Astrocyte (in vitro differentiated cells and primary cell): Measurements from ENCODE around the gene PTPRM. TPM values are rescaled to one million over a fixed set of nuclear protein-coding genes. Genes with fewer than 3 reads are reported as not detected.

ENCODE experiments used
- DNase-seq: peaks from one replicate; pipeline ENCODE4 v3.0.0-alpha.2; 2010; ENCODE audit warnings: low read depth
- FAIRE-seq: peaks from 2 replicates; lab custom pipeline; 2011; peaks lifted over from hg19 to GRCh38; lab: Jason Lieb, UNC
- H2AFZ ChIP-seq: 2 replicates; pipeline ENCODE4 v1.6.0; 2012; ENCODE audit warnings: low read depth, low read length, inconsistent platforms
- H3K27ac ChIP-seq: 2 replicates; pipeline ENCODE4 v1.5.1; 2011; ENCODE audit warnings: low read depth, low read length, inconsistent platforms
- H3K27me3 ChIP-seq: 2 replicates; pipeline ENCODE4 v1.6.0; 2011; ENCODE audit warnings: low read length, inconsistent platforms; ENCODE audit not compliant: insufficient read depth
- H3K36me3 ChIP-seq: 2 replicates; pipeline ENCODE4 v1.5.1; 2011; ENCODE audit warnings: low read length, inconsistent platforms; ENCODE audit not compliant: insufficient read depth
- H3K4me1 ChIP-seq: 2 replicates; pipeline ENCODE4 v1.5.1; 2011; ENCODE audit warnings: low read length, inconsistent platforms; ENCODE audit not compliant: insufficient read depth
- H3K4me2 ChIP-seq: 2 replicates; pipeline ENCODE4 v1.6.0; 2012; ENCODE audit warnings: low read length, inconsistent platforms
- H3K4me3 ChIP-seq: 2 replicates; pipeline ENCODE4 v1.5.1; 2011; ENCODE audit warnings: low read depth, mild to moderate bottlenecking, low read length, inconsistent platforms; ENCODE audit not compliant: insufficient read depth
- H3K79me2 ChIP-seq: 2 replicates; pipeline ENCODE4 v1.6.0; 2012; ENCODE audit warnings: mild to moderate bottlenecking, low read length, inconsistent platforms; ENCODE audit not compliant: insufficient read depth
- H3K9ac ChIP-seq: 2 replicates; pipeline ENCODE4 v1.6.0; 2012; ENCODE audit warnings: mild to moderate bottlenecking, low read length, inconsistent platforms
- H3K9me3 ChIP-seq: 2 replicates; pipeline ENCODE4 v1.5.1; 2012; ENCODE audit warnings: low read depth, mild to moderate bottlenecking, low read length, inconsistent platforms; ENCODE audit not compliant: insufficient read depth
- H4K20me1 ChIP-seq: 2 replicates; pipeline ENCODE4 v1.6.0; 2012; ENCODE audit warnings: low read length, inconsistent platforms; ENCODE audit not compliant: insufficient read depth
- H3K27ac Mint-ChIP-seq: one replicate; pipeline ENCODE4 v1.8.0; 2021; ENCODE audit warnings: mild to moderate bottlenecking, mixed read lengths; ENCODE audit not compliant: unreplicated experiment
- H3K27me3 Mint-ChIP-seq: one replicate; pipeline ENCODE4 v1.8.0; 2021; ENCODE audit warnings: low read depth, mixed read lengths; ENCODE audit not compliant: unreplicated experiment
- H3K36me3 Mint-ChIP-seq: one replicate; pipeline ENCODE4 v1.8.0; 2021; ENCODE audit warnings: low read depth, mixed read lengths; ENCODE audit not compliant: unreplicated experiment
- H3K4me1 Mint-ChIP-seq: one replicate; pipeline ENCODE4 v1.8.0; 2021; ENCODE audit warnings: low read depth, mixed read lengths; ENCODE audit not compliant: unreplicated experiment
- H3K4me3 Mint-ChIP-seq: one replicate; pipeline ENCODE4 v1.8.0; 2021; ENCODE audit warnings: mild to moderate bottlenecking, moderate library complexity, mixed read lengths; ENCODE audit not compliant: unreplicated experiment
- H3K9me3 Mint-ChIP-seq: one replicate; pipeline ENCODE4 v1.8.0; 2021; ENCODE audit warnings: mild to moderate bottlenecking, mixed read lengths; ENCODE audit not compliant: unreplicated experiment
- CTCF ChIP-seq: IDR thresholded peaks from 2 replicates; pipeline ENCODE4 v1.5.1; 2011; ENCODE audit warnings: low read depth, mild to moderate bottlenecking, inconsistent platforms, low read length, moderate library complexity; ENCODE audit not compliant: insufficient read depth
- EZH2 ChIP-seq: IDR thresholded peaks from 2 replicates; pipeline ENCODE4 v1.6.1; 2012; ENCODE audit warnings: mild to moderate bottlenecking, low read length, inconsistent platforms; ENCODE audit not compliant: insufficient read depth
- total RNA-seq: library from RNA; stranded (reverse); gene quantifications from 2 replicates; pipeline ENCODE4 v1.2.1, GENCODE V29; 2021

PTPRM gene
- total RNA-seq, 1 donor from 2014 or later: 59.6 TPM

GRCh38 chr18:8167673-8168072, 600.6 kb downstream of the PTPRM start:
- Histone ChIP-seq H3K27me3 (no peaks in the 10 kb centered on the region), H3K36me3 (no peaks in the 10 kb centered on the region), H4K20me1 (no peaks in the 10 kb centered on the region), H3K9me3 (no peaks in the 10 kb centered on the region), H3K9ac (no peak overlapping the region), H3K79me2 (no peaks in the 10 kb centered on the region), H3K4me2 (no peak overlapping the region), H3K4me1 (no peaks in the 10 kb centered on the region), H2AFZ (no peak overlapping the region), H3K4me3 (no peak overlapping the region), H3K27ac (no peak overlapping the region)
- no peak for TF ChIP-seq EZH2
- TF ChIP-seq CTCF: no peak
- Mint-ChIP-seq H3K9me3 (no peaks in the 10 kb centered on the region), H3K4me1 (peaks cover 1% of the 10 kb centered on the region), H3K27me3 (peaks cover 2% of the 10 kb centered on the region), H3K4me3 (no peak overlapping the region), H3K36me3 (peaks cover 4% of the 10 kb centered on the region), H3K27ac (no peak overlapping the region)
- DNase-seq: no peak
- no peak for FAIRE-seq

- H3K4me2 ChIP-seq: no peak overlapping the region
- H3K36me3 ChIP-seq: no peaks in the 10 kb centered on the region
- no peak overlapping the region for H3K27ac ChIP-seq
- no peak overlapping the region for H3K4me3 ChIP-seq
- no peaks in the 10 kb centered on the region for H4K20me1 ChIP-seq
- no peaks in the 10 kb centered on the region for H3K36me3 Mint-ChIP-seq
- no peak overlapping the region for H3K27ac Mint-ChIP-seq
- peaks cover 1% of the 10 kb centered on the region for H3K4me1 Mint-ChIP-seq
- H3K9me3 ChIP-seq: no peaks in the 10 kb centered on the region
- DNase-seq: no peak
- no peaks in the 10 kb centered on the region for H3K27me3 ChIP-seq
- no peaks in the 10 kb centered on the region for H3K27me3 Mint-ChIP-seq
- no peaks in the 10 kb centered on the region for H3K9me3 Mint-ChIP-seq
- H3K4me1 ChIP-seq: no peaks in the 10 kb centered on the region
- FAIRE-seq: no peak
- H3K9ac ChIP-seq: no peak overlapping the region
- H2AFZ ChIP-seq: no peak overlapping the region
- no peak overlapping the region for H3K4me3 Mint-ChIP-seq
- TF ChIP-seq EZH2: no peak
- TF ChIP-seq CTCF: no peak
- H3K79me2 ChIP-seq: no peaks in the 10 kb centered on the region
Observed at GRCh38 chr18:8169722-8170121, 602.6 kb downstream of the PTPRM start.

GRCh38 chr18:8174771-8175170, 607.7 kb downstream of the PTPRM start:
- Histone ChIP-seq H3K36me3 (no peaks in the 10 kb centered on the region), H3K79me2 (no peaks in the 10 kb centered on the region), H3K4me2 (no peak overlapping the region), H3K27me3 (no peaks in the 10 kb centered on the region), H3K9me3 (no peaks in the 10 kb centered on the region), H3K27ac (no peak overlapping the region), H3K4me1 (no peaks in the 10 kb centered on the region), H2AFZ (no peak overlapping the region), H3K4me3 (no peak overlapping the region), H3K9ac (no peak overlapping the region), H4K20me1 (no peaks in the 10 kb centered on the region)
- H3K27me3 Mint-ChIP-seq: no peaks in the 10 kb centered on the region
- no peak for FAIRE-seq
- H3K4me3 Mint-ChIP-seq: no peak overlapping the region
- no peak for TF ChIP-seq EZH2
- TF ChIP-seq CTCF: no peak
- no peak overlapping the region for H3K27ac Mint-ChIP-seq
- no peak for DNase-seq
- peaks cover 1% of the 10 kb centered on the region for H3K36me3 Mint-ChIP-seq
- H3K9me3 Mint-ChIP-seq: no peaks in the 10 kb centered on the region
- peaks cover 14% of the 10 kb centered on the region for H3K4me1 Mint-ChIP-seq
